Esophagus (tissue), 2 donors: ENCODE measurements around the gene SRPK2. TPM values are rescaled to one million over a fixed set of nuclear protein-coding genes. Genes with fewer than 3 reads are reported as not detected.

Experiments used
- H3K27ac ChIP-seq, 2 donors: one replicate each; pipeline ENCODE4 v1.5.1; 2013; ENCODE audit warnings: low read depth in 2 of 2, mild to moderate bottlenecking in 2 of 2, inconsistent platforms in 1 of 2, low read length in 1 of 2, moderate library complexity in 1 of 2
- H3K27me3 ChIP-seq, 2 donors: one replicate each; pipeline ENCODE4 v1.6.1; 2013; ENCODE audit warnings: low read length in 2 of 2, control low read depth in 1 of 2, mild to moderate bottlenecking in 1 of 2; ENCODE audit not compliant: insufficient read depth in 2 of 2, control insufficient read depth in 1 of 2
- H3K36me3 ChIP-seq, 2 donors: one replicate each; pipeline ENCODE4 v1.6.1; 2013; ENCODE audit warnings: low read length in 1 of 2; ENCODE audit not compliant: control insufficient read depth in 2 of 2, insufficient read depth in 2 of 2
- H3K4me1 ChIP-seq, 2 donors: one replicate each; pipeline ENCODE4 v1.6.1; 2013; ENCODE audit warnings: low read length in 1 of 2; ENCODE audit not compliant: control insufficient read depth in 2 of 2, insufficient read depth in 2 of 2
- H3K4me3 ChIP-seq, 2 donors: one replicate each; pipeline ENCODE4 v1.5.1; 2013; ENCODE audit warnings: low read length in 2 of 2, mild to moderate bottlenecking in 2 of 2, low read depth in 1 of 2, moderate library complexity in 1 of 2
- H3K9me3 ChIP-seq, 2 donors: one replicate each; pipeline ENCODE4 v1.6.1; 2013; ENCODE audit warnings: mild to moderate bottlenecking in 2 of 2, low read depth in 1 of 2, low read length in 1 of 2, moderate library complexity in 1 of 2; ENCODE audit not compliant: control insufficient read depth in 2 of 2, insufficient read depth in 1 of 2
- WGBS, 2 donors: extraction: QIAGEN DNeasy Blood & Tissue Kit; methylation state at CpG; one replicate each; pipeline ENCODE4 v1.1.7; 2013; 5-methylcytosine and 5-hydroxymethylcytosine counted together
- polyA plus RNA-seq, 2 donors: library from polyadenylated mRNA; stranded (reverse); fragments of 200-250 nt; gene quantifications; one replicate each; pipeline ENCODE4 v1.2.3, GENCODE V29; 2013
- donor health status: healthy with polysubstance abuse.
- donor health status: Bipolar disorder and iron deficiency.

Gene SRPK2
- polyA plus RNA-seq, 2 donors = 8.9 to 11.6 TPM

GRCh38 chr7:105209870-105210269 lies 178.9 kb downstream of the SRPK2 start:
- Histone ChIP-seq H3K4me1 (peaks cover 2 to 7% of the 10 kb centered on the region in 2 donors), H3K36me3 (no peaks in the 10 kb centered on the region), H3K27ac (no peak overlapping the region), H3K9me3 (no peaks in the 10 kb centered on the region), H3K27me3 (no peaks in the 10 kb centered on the region), H3K4me3 (no peak overlapping the region)
- 69 to 76% methylated on average over 3 of the region's 3 CpGs for WGBS, 2 donors

- peaks cover 2 to 7% of the 10 kb centered on the region in 2 donors for H3K4me1 ChIP-seq
- H3K9me3 ChIP-seq = no peaks in the 10 kb centered on the region
- WGBS, 2 donors = 95 to 96% methylated on average over 1 of the region's 1 CpG
- no peaks in the 10 kb centered on the region for H3K36me3 ChIP-seq
- no peak overlapping the region for H3K4me3 ChIP-seq
- no peaks in the 10 kb centered on the region for H3K27me3 ChIP-seq
- H3K27ac ChIP-seq = no peak overlapping the region
Observed at GRCh38 chr7:105209433-105209832, 179.3 kb downstream of the SRPK2 start.

- WGBS, 2 donors = 98% methylated on average over 2 of the region's 2 CpGs
- no peaks in the 10 kb centered on the region for H3K36me3 ChIP-seq
- no peak overlapping the region for H3K4me3 ChIP-seq
- H3K4me1 ChIP-seq = peaks cover 2 to 7% of the 10 kb centered on the region in 2 donors
- no peaks in the 10 kb centered on the region for H3K27me3 ChIP-seq
- no peak overlapping the region for H3K27ac ChIP-seq
- H3K9me3 ChIP-seq = no peaks in the 10 kb centered on the region
Observed at GRCh38 chr7:105206985-105207384, 181.7 kb downstream of the SRPK2 start.

GRCh38 chr7:105205592-105206237 lies 183.0 kb downstream of the SRPK2 start:
- Histone ChIP-seq H3K9me3 (no peaks in the 10 kb centered on the region), H3K27me3 (no peaks in the 10 kb centered on the region), H3K4me3 (no peak overlapping the region), H3K36me3 (peaks cover 0 to 4% of the 10 kb centered on the region in 2 donors), H3K4me1 (peaks cover 2% of the 10 kb centered on the region in 2 donors), H3K27ac (no peak overlapping the region)
- WGBS, 2 donors = 80 to 83% methylated on average over 7 of the region's 7 CpGs

- Histone ChIP-seq H3K4me1 (peaks cover 0 to 2% of the 10 kb centered on the region in 2 donors), H3K4me3 (no peak overlapping the region), H3K27ac (no peak overlapping the region), H3K9me3 (no peaks in the 10 kb centered on the region), H3K27me3 (no peaks in the 10 kb centered on the region), H3K36me3 (peaks cover 0 to 4% of the 10 kb centered on the region in 2 donors)
- WGBS, 2 donors = 87 to 95% methylated on average over 2 of the region's 2 CpGs
Observed at GRCh38 chr7:105204953-105205352, 183.8 kb downstream of the SRPK2 start.

GRCh38 chr7:105204520-105204919 lies 184.2 kb downstream of the SRPK2 start:
- H3K4me1 ChIP-seq = peaks cover 0 to 2% of the 10 kb centered on the region in 2 donors
- H3K36me3 ChIP-seq = peaks cover 0 to 4% of the 10 kb centered on the region in 2 donors
- 86 to 93% methylated on average over 9 of the region's 9 CpGs for WGBS, 2 donors
- H3K9me3 ChIP-seq = no peaks in the 10 kb centered on the region
- H3K4me3 ChIP-seq = no peak overlapping the region
- H3K27ac ChIP-seq = no peak overlapping the region
- no peaks in the 10 kb centered on the region for H3K27me3 ChIP-seq

GRCh38 chr7:105202616-105203015 lies 186.1 kb downstream of the SRPK2 start:
- no peaks in the 10 kb centered on the region for H3K27me3 ChIP-seq
- no peak overlapping the region for H3K4me3 ChIP-seq
- no peaks in the 10 kb centered on the region for H3K9me3 ChIP-seq
- H3K27ac ChIP-seq = no peak overlapping the region
- WGBS, 2 donors = 69 to 77% methylated on average over 3 of the region's 3 CpGs
- H3K4me1 ChIP-seq = peaks cover 0 to 3% of the 10 kb centered on the region in 2 donors
- peaks cover 0 to 4% of the 10 kb centered on the region in 2 donors for H3K36me3 ChIP-seq

GRCh38 chr7:105199386-105199785 lies 189.3 kb downstream of the SRPK2 start:
- H3K4me1 ChIP-seq = peaks cover 0 to 3% of the 10 kb centered on the region in 2 donors
- no peaks in the 10 kb centered on the region for H3K9me3 ChIP-seq
- peaks cover 0 to 4% of the 10 kb centered on the region in 2 donors for H3K36me3 ChIP-seq
- H3K27me3 ChIP-seq = no peaks in the 10 kb centered on the region
- no peak overlapping the region for H3K27ac ChIP-seq
- WGBS, 2 donors = 88 to 98% methylated on average over 1 of the region's 1 CpG
- no peak overlapping the region for H3K4me3 ChIP-seq

- Histone ChIP-seq H3K4me1 (peaks cover 0 to 3% of the 10 kb centered on the region in 2 donors), H3K27me3 (no peaks in the 10 kb centered on the region), H3K27ac (no peak overlapping the region), H3K9me3 (no peaks in the 10 kb centered on the region), H3K4me3 (no peak overlapping the region), H3K36me3 (peaks cover 0 to 4% of the 10 kb centered on the region in 2 donors)
- whole genome bisulfite sequencing, 2 donors = 29 to 36% methylated on average over 2 of the region's 2 CpGs
Observed at GRCh38 chr7:105198223-105198622, 190.5 kb downstream of the SRPK2 start.

GRCh38 chr7:105196473-105196872 lies 192.2 kb downstream of the SRPK2 start:
- H3K4me3 ChIP-seq = no peak overlapping the region
- peaks cover 0 to under 1% of the 10 kb centered on the region in 2 donors for H3K36me3 ChIP-seq
- H3K27me3 ChIP-seq = no peaks in the 10 kb centered on the region
- H3K4me1 ChIP-seq = peaks cover 0 to 3% of the 10 kb centered on the region in 2 donors
- WGBS, 2 donors = 82 to 84% methylated on average over 7 of the region's 7 CpGs
- no peaks in the 10 kb centered on the region for H3K9me3 ChIP-seq
- no peak overlapping the region for H3K27ac ChIP-seq
